PC-9 (cell line): ENCODE data around the gene EVC. TPM values are rescaled to one million over a fixed set of nuclear protein-coding genes. Genes with fewer than 3 reads are reported as not detected.

Experiments used
- BruUV-seq: library from RNA; stranded (reverse); fragments of 400-500 nt; replicated peaks from 2 replicates; lab custom pipeline; 2021; lab: Mats Ljungman, UMichigan
- CTCF ChIA-PET: fragments of 300-600 bp; sonication (Branson Sonifier 250); formaldehyde crosslinking; loops from one replicate; lab custom pipeline; 2022; ENCODE audit warnings: antibody characterized with exemption; lab: Charles Lee
- POLR2A ChIA-PET: fragments of 300-600 bp; sonication (Branson Sonifier 250); formaldehyde crosslinking; loops from one replicate; lab custom pipeline; 2022; ENCODE audit warnings: antibody characterized with exemption; ENCODE audit not compliant: unreplicated experiment; lab: Charles Lee
- DNase-seq, 2 experiments: peaks; one replicate each; pipeline versions ENCODE4 v3.0.0 to v3.0.0-alpha.2; 2015 to 2022; ENCODE audit warnings: mixed read lengths in 1 of 2
- H2AFZ ChIP-seq: fragments of 200-600 bp; sonication (generic); 2 replicates; pipeline ENCODE4 v1.8.1; 2017; ENCODE audit warnings: antibody characterized with exemption
- H3F3A ChIP-seq: fragments of 200-600 bp; sonication (generic); 2 replicates; pipeline ENCODE4 v1.8.1; 2017; ENCODE audit warnings: antibody characterized with exemption, mild to moderate bottlenecking, low read depth; ENCODE audit not compliant: insufficient read depth
- H3K27ac ChIP-seq: fragments of 200-600 bp; sonication (generic); 2 replicates; pipeline ENCODE4 v1.6.1; 2016; ENCODE audit warnings: mixed run types
- H3K27me3 ChIP-seq: fragments of 200-600 bp; sonication (generic); 2 replicates; pipeline ENCODE4 v1.6.1; 2016; ENCODE audit warnings: low read depth, mixed run types; ENCODE audit not compliant: insufficient read depth
- H3K36me3 ChIP-seq: fragments of 200-600 bp; sonication (generic); 2 replicates; pipeline ENCODE4 v1.6.1; 2016; ENCODE audit warnings: low read depth, mixed run types
- H3K4me1 ChIP-seq: fragments of 200-600 bp; sonication (generic); replicated peaks from 2 replicates; pipeline ENCODE4 v1.6.1; 2016; ENCODE audit warnings: mixed run types; ENCODE audit not compliant: insufficient read depth
- H3K4me2 ChIP-seq: fragments of 200-600 bp; sonication (generic); 2 replicates; pipeline ENCODE4 v1.6.1; 2017; ENCODE audit warnings: mixed run types
- H3K4me3 ChIP-seq: fragments of 200-600 bp; sonication (generic); 2 replicates; pipeline ENCODE4 v1.6.1; 2016; ENCODE audit warnings: mixed run types
- H3K79me2 ChIP-seq: fragments of 200-600 bp; sonication (generic); 2 replicates; pipeline ENCODE4 v1.6.1; 2017; ENCODE audit warnings: low read depth, mixed run types
- H3K9me2 ChIP-seq: fragments of 200-600 bp; sonication (generic); 2 replicates; pipeline ENCODE4 v1.8.1; 2017; ENCODE audit warnings: mild to moderate bottlenecking; ENCODE audit not compliant: insufficient read depth
- H3K9me3 ChIP-seq: fragments of 200-600 bp; sonication (generic); 2 replicates; pipeline ENCODE4 v1.8.1; 2016; ENCODE audit warnings: low read depth; ENCODE audit not compliant: insufficient read depth
- H4K20me1 ChIP-seq: fragments of 200-600 bp; sonication (generic); 2 replicates; pipeline ENCODE4 v1.8.1; 2017; ENCODE audit not compliant: insufficient read depth
- CTCF ChIP-seq: fragments of 200-600 bp; sonication (generic); conservative IDR thresholded peaks from 2 replicates; pipeline ENCODE4 v1.6.1; 2017; ENCODE audit warnings: mixed run types, antibody characterized with exemption, mild to moderate bottlenecking, moderate library complexity
- EZH2 ChIP-seq: fragments of 200-600 bp; sonication (generic); IDR thresholded peaks from 2 replicates; pipeline ENCODE4 v1.8.0; 2017; ENCODE audit warnings: antibody characterized with exemption, low read depth
- intact Hi-C: fragments of 100-400 bp; cut with micrococcal nuclease; formaldehyde crosslinking; loops from one replicate; pipeline ENCODE4 v1.10.0; 2022; ENCODE audit not compliant: unreplicated experiment
- total RNA-seq: library from RNA; stranded (reverse); gene quantifications from 2 replicates; pipeline ENCODE4 v1.2.3, GENCODE V29; 2021

The EVC gene
- total RNA-seq, 1 experiment from 2014 or later = 14.0 TPM

- Histone ChIP-seq H3K27me3 (no peaks in the 10 kb centered on the region), H3K9me2 (no peaks in the 10 kb centered on the region), H3K36me3 (no peaks in the 10 kb centered on the region), H3K9me3 (no peaks in the 10 kb centered on the region), H2AFZ (no peak overlapping the region), H3F3A (no peaks in the 10 kb centered on the region), H3K4me2 (no peak overlapping the region), H3K27ac (no peak overlapping the region), H3K4me3 (no peak overlapping the region), H3K79me2 (no peaks in the 10 kb centered on the region), H3K4me1 (no peaks in the 10 kb centered on the region), H4K20me1 (no peaks in the 10 kb centered on the region)
- DNase-seq = no peak
- intact Hi-C loops = no loop called here
- CTCF ChIA-PET = no interaction called here
- POLR2A ChIA-PET = no interaction called here
- no TSS peak for BruUV-seq
- TF ChIP-seq EZH2 = no peak
- no peak for TF ChIP-seq CTCF
These were observed 9.0 kb upstream of the EVC start for GRCh38 chr4:5701971-5702370.

GRCh38 chr4:5703831-5704230 is 7.2 kb upstream of the EVC start:
- intact Hi-C loops = no loop called here
- no peaks in the 10 kb centered on the region for H3F3A ChIP-seq
- no peaks in the 10 kb centered on the region for H3K9me2 ChIP-seq
- H4K20me1 ChIP-seq = no peaks in the 10 kb centered on the region
- H3K36me3 ChIP-seq = no peaks in the 10 kb centered on the region
- H3K27ac ChIP-seq = no peak overlapping the region
- no peaks in the 10 kb centered on the region for H3K9me3 ChIP-seq
- CTCF ChIA-PET = no interaction called here
- H3K4me3 ChIP-seq = no peak overlapping the region
- no peak overlapping the region for H2AFZ ChIP-seq
- H3K4me2 ChIP-seq = no peak overlapping the region
- POLR2A ChIA-PET = no interaction called here
- TF ChIP-seq CTCF (no peak), EZH2 (no peak)
- BruUV-seq = no TSS peak
- no peaks in the 10 kb centered on the region for H3K79me2 ChIP-seq
- no peaks in the 10 kb centered on the region for H3K4me1 ChIP-seq
- H3K27me3 ChIP-seq = no peaks in the 10 kb centered on the region
- no peak for DNase-seq

GRCh38 chr4:5704276-5704675 is 6.7 kb upstream of the EVC start:
- intact Hi-C loops = no loop called here
- Histone ChIP-seq H3K9me2 (no peaks in the 10 kb centered on the region), H3K36me3 (no peaks in the 10 kb centered on the region), H3F3A (no peaks in the 10 kb centered on the region), H3K4me2 (no peak overlapping the region), H3K9me3 (no peaks in the 10 kb centered on the region), H3K27ac (no peak overlapping the region), H3K79me2 (no peaks in the 10 kb centered on the region), H3K4me3 (no peak overlapping the region), H3K27me3 (no peaks in the 10 kb centered on the region), H2AFZ (no peak overlapping the region), H3K4me1 (no peaks in the 10 kb centered on the region), H4K20me1 (no peaks in the 10 kb centered on the region)
- ChIA-PET POLR2A (no interaction called here), CTCF (no interaction called here)
- TF ChIP-seq EZH2 (no peak), CTCF (no peak)
- no TSS peak for BruUV-seq
- DNase-seq = no peak
